Colonic mucosa (tissue), 4 donors: Measurements from ENCODE around the gene PPP3CA. TPM values are rescaled to one million over a fixed set of nuclear protein-coding genes. Genes with fewer than 3 reads are reported as not detected.

Experiments used
- DNase-seq: peaks from one replicate; pipeline ENCODE4 v3.0.0-alpha.2; 2020
- H3K27ac ChIP-seq: fragments of 200-600 bp; one replicate; pipeline ENCODE4 v1.8.0; 2021
- H3K27me3 ChIP-seq: fragments of 200-600 bp; one replicate; pipeline ENCODE4 v1.8.0; 2021
- H3K36me3 ChIP-seq: fragments of 200-600 bp; one replicate; pipeline ENCODE4 v1.8.0; 2021
- H3K4me1 ChIP-seq: fragments of 200-600 bp; one replicate; pipeline ENCODE4 v1.8.0; 2021; ENCODE audit warnings: mild to moderate bottlenecking
- H3K4me3 ChIP-seq: fragments of 200-600 bp; one replicate; pipeline ENCODE4 v1.8.0; 2021
- H3K9ac ChIP-seq, 2 donors: one replicate each; pipeline ENCODE4 v1.7.0; 2013; ENCODE audit warnings: control low read depth in 2 of 2, low read depth in 2 of 2, low read length in 2 of 2
- H3K9me3 ChIP-seq: fragments of 200-600 bp; one replicate; pipeline ENCODE4 v1.8.0; 2021
- intact Hi-C: fragments of 100-400 bp; cut with DNase I; formaldehyde crosslinking; loops from one replicate; pipeline ENCODE4 v1.14.1; 2022
- total RNA-seq, 2 donors: library from RNA; stranded (reverse); fragmentation: NEBNext Ultra II Directional in 1 of 2; extraction: Animal tissue kit (Norgen Biotek cat#: 25700) in 1 of 2; gene quantifications; one replicate each; pipeline ENCODE4 v1.2.1, GENCODE V29; 2021
- TF ChIP-seq, protein P1 (sequence below): fragments of 200-600 bp; IDR thresholded peaks from one replicate; pipeline ENCODE4 v1.8.0; 2022; ENCODE audit warnings: antibody characterized with exemption, mild to moderate bottlenecking
- donor health status: healthy.
- donor health status: DM: no; HTN: no; CAD: no.
- donor health status: DM: no; HTN: no; CAD: no.

Gene PPP3CA
- total RNA-seq, 2 donors from 2014 or later, result 34.5 to 43.9 TPM

DNA sequence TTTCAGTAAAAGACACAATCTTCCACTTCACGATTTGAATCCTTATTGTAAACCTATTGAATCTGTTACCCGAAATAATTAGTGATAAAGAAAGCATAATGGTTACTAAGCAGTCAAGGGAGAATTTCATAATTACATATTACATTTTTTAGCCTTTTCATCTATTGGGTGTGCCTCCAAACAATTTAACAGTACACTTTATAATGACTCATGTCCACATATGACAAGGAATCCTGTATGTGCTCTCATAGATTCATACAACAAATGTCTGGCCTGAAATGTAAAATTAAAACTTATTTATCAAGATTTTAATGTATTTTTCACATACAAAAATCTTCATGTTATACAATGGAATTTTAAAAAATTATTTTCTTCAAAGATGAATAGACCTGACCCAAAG lies 39.4 kb downstream of the PPP3CA start:
- Histone ChIP-seq H3K4me1 (no peaks in the 10 kb centered on the region), H3K9ac (no peak overlapping the region), H3K4me3 (no peak overlapping the region), H3K27me3 (no peaks in the 10 kb centered on the region), H3K9me3 (no peaks in the 10 kb centered on the region), H3K27ac (no peak overlapping the region), H3K36me3 (no peaks in the 10 kb centered on the region)
- TF ChIP-seq, protein P1, sequence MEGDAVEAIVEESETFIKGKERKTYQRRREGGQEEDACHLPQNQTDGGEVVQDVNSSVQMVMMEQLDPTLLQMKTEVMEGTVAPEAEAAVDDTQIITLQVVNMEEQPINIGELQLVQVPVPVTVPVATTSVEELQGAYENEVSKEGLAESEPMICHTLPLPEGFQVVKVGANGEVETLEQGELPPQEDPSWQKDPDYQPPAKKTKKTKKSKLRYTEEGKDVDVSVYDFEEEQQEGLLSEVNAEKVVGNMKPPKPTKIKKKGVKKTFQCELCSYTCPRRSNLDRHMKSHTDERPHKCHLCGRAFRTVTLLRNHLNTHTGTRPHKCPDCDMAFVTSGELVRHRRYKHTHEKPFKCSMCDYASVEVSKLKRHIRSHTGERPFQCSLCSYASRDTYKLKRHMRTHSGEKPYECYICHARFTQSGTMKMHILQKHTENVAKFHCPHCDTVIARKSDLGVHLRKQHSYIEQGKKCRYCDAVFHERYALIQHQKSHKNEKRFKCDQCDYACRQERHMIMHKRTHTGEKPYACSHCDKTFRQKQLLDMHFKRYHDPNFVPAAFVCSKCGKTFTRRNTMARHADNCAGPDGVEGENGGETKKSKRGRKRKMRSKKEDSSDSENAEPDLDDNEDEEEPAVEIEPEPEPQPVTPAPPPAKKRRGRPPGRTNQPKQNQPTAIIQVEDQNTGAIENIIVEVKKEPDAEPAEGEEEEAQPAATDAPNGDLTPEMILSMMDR, result no peak
- intact Hi-C loops, result no loop called here
- DNase-seq, result no peak

DNA sequence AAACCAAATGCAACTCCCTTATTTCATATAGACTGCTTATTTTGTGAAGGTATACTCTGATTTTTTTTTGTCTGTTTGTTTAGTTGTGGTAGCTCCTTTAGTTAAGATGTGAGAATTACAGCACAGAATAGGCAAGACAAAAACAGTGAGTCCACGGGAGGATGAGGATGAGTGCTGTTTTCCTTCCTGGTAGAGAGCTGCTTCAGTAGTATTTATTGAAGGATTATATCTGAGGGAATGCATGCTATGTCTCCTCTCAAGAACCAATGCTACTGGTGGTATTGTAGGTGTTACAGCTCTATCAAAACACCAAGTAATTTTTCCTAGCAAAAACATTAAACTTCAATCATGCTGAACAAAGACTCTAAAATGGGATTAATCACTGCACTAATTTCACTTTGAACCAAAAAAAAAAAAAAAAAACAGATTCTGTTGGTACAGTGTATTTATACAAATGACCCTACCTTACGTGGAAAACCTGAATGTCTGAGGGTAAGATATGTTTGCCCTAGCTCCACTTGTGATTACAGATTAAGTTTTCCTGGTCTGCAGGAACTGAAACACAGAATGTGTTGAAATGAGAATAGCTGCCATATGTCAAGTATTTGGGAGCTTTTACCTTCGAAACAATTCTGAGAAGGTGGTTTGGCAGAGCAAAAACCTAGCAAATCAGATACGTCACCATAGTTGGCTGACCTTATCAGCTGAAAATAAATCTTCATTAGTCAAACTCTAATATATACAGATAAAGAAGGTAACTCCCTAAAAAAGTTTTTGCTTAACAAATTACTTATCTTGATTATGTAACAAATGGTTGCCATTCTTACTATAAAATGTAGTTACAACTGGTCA lies 40.3 kb downstream of the PPP3CA start:
- TF ChIP-seq, protein P1, result no peak

DNA sequence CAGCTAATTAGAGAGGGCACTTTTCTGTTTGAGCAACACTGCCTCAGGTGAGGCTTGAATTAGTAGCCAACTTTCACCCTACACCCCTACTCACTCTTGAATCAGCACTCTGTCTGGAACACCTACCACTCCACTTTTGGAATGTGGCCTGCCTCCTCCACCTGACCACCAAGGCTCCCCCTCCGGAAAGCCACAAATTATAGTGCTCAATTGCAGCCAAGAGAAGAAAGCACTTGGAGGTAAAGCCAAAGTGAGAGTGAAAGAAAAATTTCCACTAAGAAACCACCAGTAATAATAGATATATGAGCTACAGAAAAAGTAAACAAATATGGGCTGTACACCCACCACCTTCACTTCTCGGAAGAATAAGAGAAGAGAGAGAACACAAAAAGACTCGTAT lies 41.1 kb downstream of the PPP3CA start:
- DNase-seq, result no peak
- Histone ChIP-seq H3K9ac (no peak overlapping the region), H3K4me3 (no peak overlapping the region), H3K9me3 (no peaks in the 10 kb centered on the region), H3K4me1 (no peaks in the 10 kb centered on the region), H3K27me3 (no peaks in the 10 kb centered on the region), H3K27ac (no peak overlapping the region), H3K36me3 (no peaks in the 10 kb centered on the region)
- TF ChIP-seq, protein P1, result no peak
- intact Hi-C loops, result no loop called here

More for the DNA sequence above, 40.3 kb downstream of the PPP3CA start:
- intact Hi-C loops, result no loop called here
- Histone ChIP-seq H3K27me3 (no peaks in the 10 kb centered on the region), H3K27ac (no peak overlapping the region), H3K4me1 (no peaks in the 10 kb centered on the region), H3K9ac (no peak overlapping the region), H3K4me3 (no peak overlapping the region), H3K36me3 (no peaks in the 10 kb centered on the region), H3K9me3 (no peaks in the 10 kb centered on the region)
- no peak for DNase-seq

DNA sequence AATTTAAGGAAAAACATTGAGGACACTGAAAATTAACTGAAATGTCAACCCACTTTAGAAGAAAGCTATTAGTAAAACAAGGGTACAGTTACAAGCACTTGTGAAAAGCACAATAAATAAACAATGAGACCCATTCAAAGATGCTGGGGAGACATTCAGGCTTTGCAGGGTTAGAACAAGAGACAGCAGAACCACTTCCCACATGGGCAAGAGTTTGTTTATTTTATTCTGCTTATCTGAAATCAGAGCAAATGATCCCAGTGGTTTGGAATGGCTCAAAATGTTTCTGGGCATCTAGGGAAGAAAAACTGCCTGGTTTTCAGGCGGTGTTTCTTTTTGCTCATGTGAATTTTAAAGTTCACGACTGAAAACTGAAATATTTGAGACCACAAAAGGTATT lies 42.4 kb downstream of the PPP3CA start:
- no peak overlapping the region for H3K27ac ChIP-seq

DNA sequence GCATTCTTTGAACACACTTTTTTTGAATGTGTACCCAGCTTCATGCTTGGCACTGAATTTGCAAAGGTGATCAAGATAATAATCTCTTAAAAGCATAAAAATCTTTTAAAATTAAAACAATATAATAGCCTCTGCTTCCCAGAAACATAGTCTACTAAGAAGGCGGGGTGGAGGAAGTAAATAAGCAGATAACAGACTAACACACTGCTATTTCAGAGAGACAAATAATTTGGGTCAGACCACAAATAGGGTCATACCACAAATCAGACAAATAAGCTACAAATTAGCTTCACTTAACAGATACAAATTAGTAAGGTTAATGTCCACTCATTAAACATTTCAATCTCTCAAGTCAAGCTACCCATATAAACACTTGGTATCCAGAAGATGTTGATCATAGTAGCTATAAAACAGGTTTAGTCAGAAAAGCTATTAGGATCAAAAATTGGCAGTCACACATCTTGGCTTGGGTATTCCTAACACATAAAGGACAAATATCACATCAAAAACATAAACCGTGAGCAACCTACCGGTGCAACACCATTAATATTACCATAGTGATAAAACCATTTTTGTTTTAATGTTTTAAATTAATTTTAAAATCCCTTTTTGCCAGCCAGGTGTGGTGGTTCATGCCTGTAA lies 47.3 kb downstream of the PPP3CA start:
- Histone ChIP-seq H3K27ac (no peak overlapping the region), H3K9me3 (no peaks in the 10 kb centered on the region), H3K36me3 (no peaks in the 10 kb centered on the region), H3K4me1 (no peaks in the 10 kb centered on the region), H3K9ac (no peak overlapping the region), H3K4me3 (no peak overlapping the region), H3K27me3 (no peaks in the 10 kb centered on the region)
- no peak for DNase-seq
- intact Hi-C loops, result no loop called here
- TF ChIP-seq, protein P1, result no peak

More for the DNA sequence above, 42.4 kb downstream of the PPP3CA start:
- TF ChIP-seq, protein P1, result no peak
- intact Hi-C loops, result no loop called here
- Histone ChIP-seq H3K27me3 (no peaks in the 10 kb centered on the region), H3K9me3 (no peaks in the 10 kb centered on the region), H3K4me3 (no peak overlapping the region), H3K36me3 (no peaks in the 10 kb centered on the region), H3K4me1 (no peaks in the 10 kb centered on the region), H3K9ac (no peak overlapping the region)
- no peak for DNase-seq
